ENCODE data around the gene ZNF93. TPM values are rescaled to one million over a fixed set of nuclear protein-coding genes. Genes with fewer than 3 reads are reported as not detected.

Gene ZNF93
- total RNA-seq, 1 experiment from 2014 or later = 58.1 TPM

GRCh38 chr19:19948800-19949199 is 48.1 kb downstream of the ZNF93 start:
- Histone ChIP-seq H3K4me1 (ENCODE audit: insufficient read depth, low read length) (no peaks in the 10 kb centered on the region), H2AFZ (ENCODE audit: low read length) (no peak overlapping the region)
- TF ChIP-seq CTCF (conservative IDR thresholded peaks at IDR 0.05) = no peak

More at GRCh38 chr19:19948800-19949199, 48.1 kb downstream of the ZNF93 start:
- Histone ChIP-seq H3K79me2 (ENCODE audit: insufficient read depth, low read length) (no peaks in the 10 kb centered on the region), H3K23ac (ENCODE audit: insufficient read length, low read depth, low read length) (no peak overlapping the region), H4K8ac (replicated peaks; ENCODE audit: insufficient read length, low read depth, low read length) (no peak overlapping the region), H3K18ac (ENCODE audit: insufficient read length, low read depth, low read length) (no peak overlapping the region), H2BK12ac (ENCODE audit: insufficient read length, low read depth, low read length) (no peak overlapping the region), H2BK15ac (ENCODE audit: low read depth, low read length) (no peak overlapping the region), H2BK20ac (ENCODE audit: low read depth, low read length, poor library complexity, severe bottlenecking) (no peak overlapping the region), H3K14ac (ENCODE audit: insufficient read depth, low read length) (no peak overlapping the region), H3K4ac (ENCODE audit: low read depth, low read length) (no peak overlapping the region), H2BK120ac (ENCODE audit: low read depth, low read length, poor library complexity, severe bottlenecking) (no peak overlapping the region), H2AK5ac (ENCODE audit: insufficient read length, low read length) (no peak overlapping the region), H3T11ph (ENCODE audit: low read length) (no peak overlapping the region), H3K27me3 (ENCODE audit: insufficient read depth, low read length) (no peaks in the 10 kb centered on the region), H2BK5ac (ENCODE audit: insufficient read length, low read length) (no peak overlapping the region), H3K4me2 (ENCODE audit: insufficient read depth, insufficient read length, low read length) (no peak overlapping the region), H4K91ac (ENCODE audit: insufficient read length, low read depth, low read length) (no peak overlapping the region), H3K9ac (ENCODE audit: extremely low read depth, insufficient read length, low read length) (no peak overlapping the region), H3K9me3 (ENCODE audit: control insufficient read depth, low read depth, low read length) (no peaks in the 10 kb centered on the region), H4K5ac (ENCODE audit: insufficient read length, low read depth, low read length) (no peak overlapping the region), H3K79me1 (ENCODE audit: insufficient read depth, low read depth, low read length, poor library complexity, severe bottlenecking) (no peaks in the 10 kb centered on the region), H4K20me1 (ENCODE audit: control insufficient read depth, insufficient read depth, insufficient read length) (no peaks in the 10 kb centered on the region), H3K27ac (ENCODE audit: insufficient read length, low read depth, low read length) (no peak overlapping the region), H3K23me2 (ENCODE audit: insufficient read length, low read depth, low read length, poor library complexity, severe bottlenecking) (no peaks in the 10 kb centered on the region), H3K56ac (ENCODE audit: insufficient read length, low read depth, low read length) (no peak overlapping the region)
- no peak for DNase-seq
- no peaks in the 10 kb centered on the region for H3K4me1 Mint-ChIP-seq
- WGBS (ENCODE audit: extremely low coverage, insufficient read length, low lambda C conversion rate) = no CpG with 5 or more reads among the region's 5 CpGs
- peaks cover 0 to 7% (median 0%) of the 10 kb centered on the region in 3 experiments; a peak in 3 of 7 replicates for H3K36me3 Mint-ChIP-seq (ENCODE audit: insufficient read depth in 1 of 3, low read depth in 3 of 3)
- no peak overlapping the region for H3K4me3 Mint-ChIP-seq
- no peak overlapping the region for H3K27ac Mint-ChIP-seq
- peaks cover 5% of the 10 kb centered on the region for H3K27me3 Mint-ChIP-seq (ENCODE audit: low read depth)
- H3K9me3 Mint-ChIP-seq = peaks cover 0 to 15% of the 10 kb centered on the region in 2 experiments; a peak in 4 of 5 replicates

All from H9 (cell line).